Bladder microvascular endothelial cell (primary cell): ENCODE results near the gene OR51E2. TPM values are rescaled to one million over a fixed set of nuclear protein-coding genes. Genes with fewer than 3 reads are reported as not detected.

Experiments
- total RNA-seq: library from RNA; depleted of rRNA; stranded (reverse); fragments of >200 nt; gene quantifications from 2 replicates; pipeline ENCODE4 v1.2.3, GENCODE V29; 2014

OR51E2 gene
- total RNA-seq, result not detected in 2 replicates

DNA sequence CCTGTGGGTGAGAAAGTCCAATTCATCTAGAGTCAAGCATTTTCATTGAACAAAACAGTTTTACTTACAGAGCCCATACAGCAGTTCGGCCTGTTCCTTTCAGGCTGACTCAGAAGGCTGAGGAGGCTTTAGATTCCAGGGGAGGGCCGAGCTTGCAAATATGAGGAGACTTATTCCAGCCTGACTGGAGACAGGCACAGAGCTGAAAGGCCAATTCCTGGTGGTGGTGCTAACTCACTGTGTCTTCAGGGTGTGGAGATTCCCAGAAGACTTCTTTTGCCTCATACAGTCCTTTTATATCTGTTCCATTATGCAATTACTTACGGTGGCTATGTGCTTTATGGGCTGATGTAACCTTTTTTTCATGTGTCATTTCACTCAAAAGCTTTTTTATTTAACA is at the start of gene OR51E2:
Gene OR51E2, minus strand, starts transcription at position 269 of the 400 bp plus-strand sequence. CDS start 15,142 bp downstream, outside the sequence.

DNA sequence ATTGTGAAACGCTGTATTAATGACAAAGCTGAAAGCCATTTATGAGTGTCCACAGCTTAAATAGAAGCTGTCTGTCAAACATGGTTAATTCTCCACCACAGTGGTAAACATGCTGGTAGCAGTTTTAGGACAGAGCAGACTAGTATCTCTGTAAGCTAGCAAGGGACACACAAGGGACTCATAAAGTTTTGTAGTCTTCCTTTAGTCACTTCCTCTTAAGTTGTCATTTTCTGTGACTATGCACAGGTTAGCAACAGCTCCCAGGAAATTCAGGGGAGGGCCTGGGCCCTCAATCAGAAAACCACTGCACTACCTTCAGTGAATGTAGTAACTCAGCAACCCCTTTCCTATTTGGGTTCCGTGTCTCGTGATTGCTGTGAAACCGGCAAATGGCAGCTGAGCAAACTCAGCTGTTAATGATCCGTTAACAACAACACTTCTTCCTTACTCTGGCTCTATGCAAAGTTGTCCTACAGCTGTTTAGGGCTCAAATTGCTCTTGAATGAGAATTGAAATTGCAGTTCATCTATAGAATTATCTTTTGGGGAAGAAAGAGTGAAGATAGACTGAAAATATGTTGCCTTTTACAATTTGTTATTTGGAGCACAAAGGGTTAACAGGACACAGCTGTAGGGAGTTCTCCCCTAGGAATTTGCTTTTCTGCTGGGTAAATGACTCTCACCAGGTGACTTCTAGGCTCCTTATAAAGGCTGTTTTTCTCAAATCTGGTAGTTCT is 6.6 kb upstream of the OR51E2 start, which contains the start of gene MMP26:
Gene MMP26, plus strand, starts transcription at position 731 of the 736 bp plus-strand sequence.

GRCh38 chr11:4643682-4644081 is 54.0 kb downstream of the OR51E2 start, which contains the start of gene OR51E1:
Gene OR51E1 (plus strand): TSS chr11:4643982. CDS start chr11:4652527, 8,545 bp downstream.

GRCh38 chr11:4636962-4637661 is 60.5 kb downstream of the OR51E2 start, which contains the start of gene OR51D1:
Gene OR51D1 (plus strand): TSS chr11:4637477. CDS start chr11:4639791, 2,314 bp downstream.

Other genes with a start within 250 kb of the OR51E2 start
- gene OR52K2, start 248.6 kb downstream of the OR51E2 start, total RNA-seq, result not detected in 2 replicates
- not detected in 2 replicates for gene OR52K1, start 215.2 kb downstream of the OR51E2 start, total RNA-seq
- gene OR52M1, start 152.7 kb downstream of the OR51E2 start, total RNA-seq, result not detected in 2 replicates
- not detected in 2 replicates for gene OR52I2, start 116.1 kb downstream of the OR51E2 start, total RNA-seq
- gene OR52I1, start 103.8 kb downstream of the OR51E2 start, total RNA-seq, result not detected in 2 replicates
- gene TRIM68, start 89.6 kb downstream of the OR51E2 start, total RNA-seq, result 8.3 and 12.3 TPM in 2 replicates
- gene OR51D1, start 60.4 kb downstream of the OR51E2 start, total RNA-seq, result not detected in 2 replicates
- gene OR51E1, start 53.9 kb downstream of the OR51E2 start, total RNA-seq, result not detected in 2 replicates
- not detected in 2 replicates for gene MMP26, start 6.9 kb upstream of the OR51E2 start, total RNA-seq
- gene OR51F1, start 72.1 kb upstream of the OR51E2 start, total RNA-seq, result not detected in 2 replicates
- gene OR52R1, start 106.5 kb upstream of the OR51E2 start, total RNA-seq, result not detected in 2 replicates
- not detected in 2 replicates for gene OR51F2, start 123.5 kb upstream of the OR51E2 start, total RNA-seq
- not detected in 2 replicates for gene OR51S1, start 151.4 kb upstream of the OR51E2 start, total RNA-seq
- gene OR51T1, start 184.0 kb upstream of the OR51E2 start, total RNA-seq, result not detected in 2 replicates
- gene OR51A7, start 205.9 kb upstream of the OR51E2 start, total RNA-seq, result not detected in 2 replicates
- not detected in 2 replicates for gene OR51G2, start 221.5 kb upstream of the OR51E2 start, total RNA-seq
- gene OR51G1, start 226.5 kb upstream of the OR51E2 start, total RNA-seq, result not detected in 2 replicates
- gene OR51A4, start 249.8 kb upstream of the OR51E2 start, total RNA-seq, result not detected in 2 replicates